ENCODE measurements around the gene DNAI4. TPM values are rescaled to one million over a fixed set of nuclear protein-coding genes. Genes with fewer than 3 reads are reported as not detected.

The DNAI4 gene
- total RNA-seq, 1 experiment from 2014 or later, result 3.9 TPM

DNA sequence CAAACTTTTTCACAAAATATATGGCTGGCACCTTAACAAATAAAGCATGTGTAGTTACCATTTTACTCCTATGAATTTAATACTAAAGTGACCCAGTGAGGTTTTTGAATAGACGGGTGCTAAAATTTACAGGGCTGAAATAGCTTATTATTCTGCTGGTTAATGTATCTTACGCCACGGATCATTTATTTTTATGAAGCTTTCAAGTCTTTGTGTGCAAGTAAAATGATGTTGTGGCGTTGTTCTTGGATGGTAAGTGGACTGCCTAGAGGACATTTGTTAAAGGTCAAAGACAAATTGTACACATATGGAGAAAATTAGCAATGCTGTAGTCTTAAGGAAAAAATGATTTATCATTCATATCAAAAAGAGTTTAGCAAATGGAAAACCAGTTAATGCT is 146.4 kb downstream of the DNAI4 start (continued):
- TF ChIP-seq RAD21 (IDR thresholded peaks at IDR 0.05; ENCODE audit: low read depth) (no peak), FOSL1 (IDR thresholded peaks at IDR 0.05; ENCODE audit: low read depth) (no peak), CBX3 (IDR thresholded peaks at IDR 0.05; ENCODE audit: low read depth) (no peak), JUND (IDR thresholded peaks at IDR 0.05) (no peak), ZFX (IDR thresholded peaks at IDR 0.05) (no peak)
- TF ChIP-seq, protein P1, sequence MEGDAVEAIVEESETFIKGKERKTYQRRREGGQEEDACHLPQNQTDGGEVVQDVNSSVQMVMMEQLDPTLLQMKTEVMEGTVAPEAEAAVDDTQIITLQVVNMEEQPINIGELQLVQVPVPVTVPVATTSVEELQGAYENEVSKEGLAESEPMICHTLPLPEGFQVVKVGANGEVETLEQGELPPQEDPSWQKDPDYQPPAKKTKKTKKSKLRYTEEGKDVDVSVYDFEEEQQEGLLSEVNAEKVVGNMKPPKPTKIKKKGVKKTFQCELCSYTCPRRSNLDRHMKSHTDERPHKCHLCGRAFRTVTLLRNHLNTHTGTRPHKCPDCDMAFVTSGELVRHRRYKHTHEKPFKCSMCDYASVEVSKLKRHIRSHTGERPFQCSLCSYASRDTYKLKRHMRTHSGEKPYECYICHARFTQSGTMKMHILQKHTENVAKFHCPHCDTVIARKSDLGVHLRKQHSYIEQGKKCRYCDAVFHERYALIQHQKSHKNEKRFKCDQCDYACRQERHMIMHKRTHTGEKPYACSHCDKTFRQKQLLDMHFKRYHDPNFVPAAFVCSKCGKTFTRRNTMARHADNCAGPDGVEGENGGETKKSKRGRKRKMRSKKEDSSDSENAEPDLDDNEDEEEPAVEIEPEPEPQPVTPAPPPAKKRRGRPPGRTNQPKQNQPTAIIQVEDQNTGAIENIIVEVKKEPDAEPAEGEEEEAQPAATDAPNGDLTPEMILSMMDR (IDR thresholded peaks at IDR 0.05 in 2 of 3, conservative IDR thresholded peaks at IDR 0.05 in 1 of 3; ENCODE audit: borderline replicate concordance in 1 of 3, insufficient read depth in 1 of 3, low read depth in 2 of 3, low read length in 2 of 3), result no peak
- TF ChIP-seq, protein P2, sequence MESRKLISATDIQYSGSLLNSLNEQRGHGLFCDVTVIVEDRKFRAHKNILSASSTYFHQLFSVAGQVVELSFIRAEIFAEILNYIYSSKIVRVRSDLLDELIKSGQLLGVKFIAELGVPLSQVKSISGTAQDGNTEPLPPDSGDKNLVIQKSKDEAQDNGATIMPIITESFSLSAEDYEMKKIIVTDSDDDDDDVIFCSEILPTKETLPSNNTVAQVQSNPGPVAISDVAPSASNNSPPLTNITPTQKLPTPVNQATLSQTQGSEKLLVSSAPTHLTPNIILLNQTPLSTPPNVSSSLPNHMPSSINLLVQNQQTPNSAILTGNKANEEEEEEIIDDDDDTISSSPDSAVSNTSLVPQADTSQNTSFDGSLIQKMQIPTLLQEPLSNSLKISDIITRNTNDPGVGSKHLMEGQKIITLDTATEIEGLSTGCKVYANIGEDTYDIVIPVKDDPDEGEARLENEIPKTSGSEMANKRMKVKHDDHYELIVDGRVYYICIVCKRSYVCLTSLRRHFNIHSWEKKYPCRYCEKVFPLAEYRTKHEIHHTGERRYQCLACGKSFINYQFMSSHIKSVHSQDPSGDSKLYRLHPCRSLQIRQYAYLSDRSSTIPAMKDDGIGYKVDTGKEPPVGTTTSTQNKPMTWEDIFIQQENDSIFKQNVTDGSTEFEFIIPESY (IDR thresholded peaks at IDR 0.05; ENCODE audit: extremely low read depth, insufficient replicate concordance, low read length), result no peak

DNA sequence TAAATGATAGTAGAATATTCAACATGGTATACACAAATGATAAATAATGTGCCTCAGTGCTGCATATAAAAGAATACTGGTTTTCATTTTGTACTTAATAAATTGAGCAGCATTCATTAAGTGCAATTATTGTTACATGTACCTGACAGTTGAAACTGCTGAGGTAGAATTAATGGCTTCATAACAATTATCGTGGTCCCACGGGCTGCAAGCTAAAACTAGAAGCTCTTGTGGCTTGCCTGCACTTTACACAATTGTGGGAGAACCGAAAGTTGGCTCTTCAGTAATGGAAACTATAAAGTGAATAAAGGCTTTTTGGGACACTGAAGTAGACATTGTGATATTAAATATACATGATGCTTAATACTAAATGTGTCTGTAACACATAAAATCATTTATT is 146.8 kb downstream of the DNAI4 start:
- H3K4me1 ChIP-seq (ENCODE audit: control insufficient read depth in 1 of 2, insufficient read depth in 2 of 2, low read length in 2 of 2), result no peaks in the 10 kb centered on the region
- H3K9ac ChIP-seq (ENCODE audit: low read length), result no peak overlapping the region
- intact Hi-C loops (cut with micrococcal nuclease), result no loop called here
- no peak overlapping the region for H3K4me3 ChIP-seq (replicated peaks in 1 of 2; ENCODE audit: low read depth in 1 of 2, low read length in 2 of 2)
- ChIA-PET CTCF (no interaction called here), RAD21 (ENCODE audit: low non-redundant PET in 1 of 2, low total read pairs in 2 of 2, uncharacterized antibody in 2 of 2, unreplicated experiment in 2 of 2) (no interaction called here), POLR2A (no interaction called here)
- DNase-seq (ENCODE audit: low read depth, low spot score), result no peak
- no peak overlapping the region for H3K4me2 ChIP-seq (ENCODE audit: low read length)
- H3K79me2 ChIP-seq (ENCODE audit: insufficient read depth, low read length), result no peaks in the 10 kb centered on the region
- no peak for ATAC-seq
- no peaks in the 10 kb centered on the region for H3K27me3 ChIP-seq (ENCODE audit: insufficient read depth, low read length)
- no peak overlapping the region for H3K27ac ChIP-seq (ENCODE audit: low read depth, low read length)
- H3K36me3 ChIP-seq (ENCODE audit: control insufficient read depth in 1 of 2, insufficient read depth in 2 of 2, low read length in 2 of 2), result no peaks in the 10 kb centered on the region
- no peak overlapping the region for H2AFZ ChIP-seq (ENCODE audit: low read depth, low read length, poor library complexity, severe bottlenecking)
- no peaks in the 10 kb centered on the region for H4K20me1 ChIP-seq (ENCODE audit: insufficient read depth)
- no TSS peak for BruUV-seq (replicated peaks)
- no peak for TF ChIP-seq ZFX (IDR thresholded peaks at IDR 0.05)
- H3K9me3 ChIP-seq (ENCODE audit: control insufficient read depth in 1 of 2, insufficient read depth in 1 of 2, low read depth in 1 of 2, low read length in 2 of 2), result no peaks in the 10 kb centered on the region
- H3K9me2 ChIP-seq (ENCODE audit: insufficient read depth), result no peaks in the 10 kb centered on the region
